IMR-90 (cell line): ENCODE measurements around the gene PMEPA1. TPM values are rescaled to one million over a fixed set of nuclear protein-coding genes. Genes with fewer than 3 reads are reported as not detected.

ENCODE experiments used
- ATAC-seq: fragments of 200-7000 bp; cut with Tn5 transposase; 2 replicates; pipeline ENCODE4 v1.9.1; 2020; ENCODE audit warnings: low read depth, mild to moderate bottlenecking, moderate library complexity
- BruUV-seq: library from RNA; stranded (reverse); fragments of 400-500 nt; replicated peaks from 2 replicates; lab custom pipeline; 2021; lab: Mats Ljungman, UMichigan
- CTCF ChIA-PET: fragments of 300-600 bp; formaldehyde crosslinking; extraction: SDS; loops from one replicate; lab custom pipeline; 2021; ENCODE audit warnings: antibody characterized with exemption; lab: Yijun Ruan, JAX
- POLR2A ChIA-PET: fragments of 300-600 bp; sonication (Branson Sonifier 250); formaldehyde crosslinking; loops from one replicate; lab custom pipeline; 2022; ENCODE audit warnings: antibody characterized with exemption; ENCODE audit not compliant: unreplicated experiment; lab: Charles Lee
- DNase-seq: peaks from one replicate; pipeline ENCODE4 v3.0.0; 2013
- H2AFZ ChIP-seq: replicated peaks from 2 replicates; pipeline ENCODE3; 2013; ENCODE audit warnings: low read length, mild to moderate bottlenecking; ENCODE audit not compliant: poor library complexity
- H2AK5ac ChIP-seq: 2 replicates; pipeline ENCODE4 v1.6.1; 2013; ENCODE audit warnings: low read depth, low read length, inconsistent platforms
- H2AK9ac ChIP-seq: replicated peaks from 2 replicates; pipeline ENCODE3; 2013; ENCODE audit warnings: mild to moderate bottlenecking, low read depth, low read length, moderate library complexity; ENCODE audit not compliant: poor library complexity
- H2BK120ac ChIP-seq: 2 replicates; pipeline ENCODE4 v1.6.1; 2013; ENCODE audit warnings: low read depth, low read length, inconsistent platforms
- H2BK15ac ChIP-seq: 3 replicates; pipeline ENCODE4 v1.6.1; 2013; ENCODE audit warnings: low read depth, low read length, inconsistent platforms
- H2BK20ac ChIP-seq: 2 replicates; pipeline ENCODE4 v1.6.1; 2013; ENCODE audit warnings: low read depth, mild to moderate bottlenecking, inconsistent platforms, low read length, moderate library complexity
- H2BK5ac ChIP-seq: 2 replicates; pipeline ENCODE4 v1.6.1; 2013; ENCODE audit warnings: mild to moderate bottlenecking, low read depth, low read length, inconsistent platforms; ENCODE audit not compliant: poor library complexity, severe bottlenecking
- H3K14ac ChIP-seq: replicated peaks from 2 replicates; pipeline ENCODE4 v1.6.1; 2013; ENCODE audit warnings: low read depth, low read length, inconsistent platforms
- H3K18ac ChIP-seq: 2 replicates; pipeline ENCODE4 v1.6.1; 2013; ENCODE audit warnings: low read depth, low read length, control low read depth
- H3K23ac ChIP-seq: 2 replicates; pipeline ENCODE4 v1.6.1; 2013; ENCODE audit warnings: low read depth, low read length, inconsistent platforms
- H3K27ac ChIP-seq: 2 replicates; pipeline ENCODE4 v1.5.1; 2013; ENCODE audit warnings: mild to moderate bottlenecking, control low read depth, low read length; ENCODE audit not compliant: insufficient read depth
- H3K27me3 ChIP-seq: 2 replicates; pipeline ENCODE4 v1.6.1; 2013; ENCODE audit warnings: low read length; ENCODE audit not compliant: control insufficient read depth, insufficient read depth
- H3K36me3 ChIP-seq: 2 replicates; pipeline ENCODE4 v1.6.1; 2013; ENCODE audit warnings: low read length, mixed read lengths; ENCODE audit not compliant: control insufficient read depth, insufficient read depth
- H3K4ac ChIP-seq: 2 replicates; pipeline ENCODE4 v1.6.1; 2013; ENCODE audit warnings: low read depth, low read length, inconsistent platforms
- H3K4me1 ChIP-seq: 2 replicates; pipeline ENCODE4 v1.6.1; 2013; ENCODE audit warnings: low read length, mixed read lengths; ENCODE audit not compliant: control insufficient read depth, insufficient read depth
- H3K4me2 ChIP-seq: 2 replicates; pipeline ENCODE4 v1.6.1; 2013; ENCODE audit warnings: low read depth, mild to moderate bottlenecking, control low read depth, low read length, moderate library complexity
- H3K4me3 ChIP-seq: 2 replicates; pipeline ENCODE4 v1.5.1; 2013; ENCODE audit warnings: low read depth, mild to moderate bottlenecking, control low read depth, low read length, moderate library complexity; ENCODE audit not compliant: insufficient read depth
- H3K56ac ChIP-seq: 2 replicates; pipeline ENCODE4 v1.6.1; 2013; ENCODE audit warnings: low read length, inconsistent platforms; ENCODE audit not compliant: insufficient read depth; ENCODE audit errors: extremely low read depth
- H3K79me1 ChIP-seq, 2 experiments: 2 replicates each; pipeline ENCODE4 v1.6.1; 2013; ENCODE audit warnings: low read length in 2 of 2, inconsistent platforms in 1 of 2, low read depth in 1 of 2
- H3K9ac ChIP-seq: 2 replicates; pipeline ENCODE4 v1.6.1; 2013; ENCODE audit warnings: low read depth, low read length, control low read depth
- H3K9me1 ChIP-seq: 2 replicates; pipeline ENCODE4 v1.6.1; 2013; ENCODE audit warnings: low read length, inconsistent platforms; ENCODE audit not compliant: insufficient read depth
- H3K9me3 ChIP-seq: 2 replicates; pipeline ENCODE4 v1.6.1; 2013; ENCODE audit warnings: low read length; ENCODE audit not compliant: control insufficient read depth, insufficient read depth
- H4K20me1 ChIP-seq: 2 replicates; pipeline ENCODE4 v1.6.1; 2013; ENCODE audit warnings: low read length, inconsistent platforms; ENCODE audit not compliant: insufficient read depth
- H4K5ac ChIP-seq: 2 replicates; pipeline ENCODE4 v1.6.1; 2013; ENCODE audit warnings: mild to moderate bottlenecking, low read depth, low read length, control low read depth
- H4K8ac ChIP-seq, 2 experiments: 2 replicates each; pipeline ENCODE4 v1.6.1; 2013; ENCODE audit warnings: low read depth in 2 of 2, low read length in 2 of 2, control low read depth in 1 of 2, inconsistent platforms in 1 of 2
- H4K91ac ChIP-seq: 2 replicates; pipeline ENCODE4 v1.6.1; 2013; ENCODE audit warnings: low read depth, low read length, inconsistent platforms; ENCODE audit not compliant: insufficient read depth
- MAFK ChIP-seq: IDR thresholded peaks from 2 replicates; pipeline ENCODE4 v1.6.1; 2012; ENCODE audit warnings: low read depth, low read length, improper control_type of control experiment
- SMC3 ChIP-seq: fragments of 150-350 bp; IDR thresholded peaks from 2 replicates; pipeline ENCODE4 v1.6.1; 2016; ENCODE audit warnings: low read depth, mild to moderate bottlenecking, antibody characterized with exemption, low read length, moderate library complexity
- WGBS, 2 experiments: methylation state at CpG; one replicate each; pipeline versions ENCODE4 v1.1.5 to v1.1.7; 2013; ENCODE audit warnings: missing lambda C conversion rate in 2 of 2; ENCODE audit not compliant: insufficient read length in 1 of 2; ENCODE audit errors: extremely low coverage in 2 of 2; 5-methylcytosine and 5-hydroxymethylcytosine counted together
- dilution Hi-C: fragments of 300-500 bp; cut with HindIII; formaldehyde crosslinking; loops from one replicate; pipeline ENCODE4 v1.14.3; 2018; ENCODE audit warnings: low sequenced_read_pairs; ENCODE audit not compliant: unreplicated experiment
- in situ Hi-C: fragments of 300-500 bp; cut with MboI; formaldehyde crosslinking; loops from 3 replicates; pipeline ENCODE4 v1.14.3; 2019; ENCODE audit warnings: low sequenced_read_pairs, inconsistent platforms, mixed read lengths
- intact Hi-C: fragments of 100-400 bp; cut with micrococcal nuclease; formaldehyde crosslinking; loops from 2 replicates; pipeline ENCODE4 v1.10.0; 2022
- polyA plus RNA-seq, 3 experiments: library from polyadenylated mRNA; depleted of rRNA; stranded (reverse); fragments of >200 nt; gene quantifications; 2 replicates each; pipeline ENCODE4 v1.2.3, GENCODE V29; 2012; ENCODE audit warnings: low replicate concordance in 1 of 3
- total RNA-seq: library from RNA; depleted of rRNA; stranded (reverse); fragments of >200 nt; gene quantifications from 2 replicates; pipeline ENCODE4 v1.2.3, GENCODE V29; 2012

PMEPA1 gene
- total and polyA plus RNA-seq, 2 of the 4 experiments (the other 2 are of a cell fraction) = 2.0 to 6.9 TPM

DNA sequence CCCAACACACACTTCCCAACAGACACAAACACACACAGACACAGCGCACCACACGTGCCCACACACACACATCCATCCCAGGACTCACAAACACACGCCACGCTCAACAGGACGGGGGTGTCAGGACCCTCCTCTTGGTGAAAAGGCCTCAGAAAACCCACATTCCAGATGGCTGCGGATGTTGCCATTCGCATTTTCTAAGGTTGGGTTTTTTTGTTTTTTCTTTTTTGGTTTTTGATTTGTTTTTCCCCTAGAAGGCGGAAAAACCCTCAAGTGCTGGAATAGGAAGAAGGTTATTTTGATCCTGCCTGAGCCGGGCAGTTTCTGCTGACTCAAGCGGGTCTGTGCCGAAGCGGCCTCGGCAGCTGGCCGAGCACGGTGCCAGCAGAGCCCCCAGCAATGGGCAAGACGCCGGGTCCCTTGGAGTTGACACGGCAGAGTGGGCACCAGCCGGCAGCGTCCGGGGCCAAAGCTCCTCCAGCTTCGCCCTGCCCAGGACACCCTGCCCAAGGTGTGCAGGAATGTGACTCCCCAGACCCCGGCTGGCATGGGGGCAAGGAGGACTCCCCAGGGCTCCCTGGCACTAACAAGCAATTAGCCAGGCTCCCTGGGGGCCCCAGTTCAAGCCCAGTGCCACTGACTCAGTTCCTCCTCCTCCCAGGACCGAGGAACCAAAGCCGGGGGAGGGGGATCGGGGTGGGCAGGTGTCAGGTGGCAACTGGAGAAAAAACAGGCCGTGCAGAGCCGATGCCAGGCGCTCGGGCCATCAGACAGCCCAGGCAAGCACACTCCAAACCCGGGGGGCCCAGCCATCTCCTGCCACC lies 48.7 kb downstream of the PMEPA1 start:
- Histone ChIP-seq H3K23ac (no peak overlapping the region), H2BK15ac (no peak overlapping the region), H2AK9ac (no peak overlapping the region), H4K5ac (no peak overlapping the region), H3K14ac (no peak overlapping the region), H2BK120ac (no peak overlapping the region), H3K27ac (no peak overlapping the region), H4K8ac (no peak overlapping the region), H2BK5ac (no peak overlapping the region), H2AFZ (no peak overlapping the region), H3K4me1 (no peaks in the 10 kb centered on the region), H3K4me2 (no peak overlapping the region), H3K27me3 (no peaks in the 10 kb centered on the region), H3K4ac (no peak overlapping the region), H3K4me3 (no peak overlapping the region), H3K36me3 (peaks cover 13% of the 10 kb centered on the region), H2AK5ac (no peak overlapping the region; the same call in 1 of the 2 replicates), H3K56ac (no peak overlapping the region), H2BK20ac (no peak overlapping the region), H3K79me1 (peaks cover 6 to 10% of the 10 kb centered on the region in 2 experiments; a peak in 2 of 4 replicates), H4K91ac (no peak overlapping the region), H3K9me1 (peaks cover 3% of the 10 kb centered on the region; the same call in 1 of the 2 replicates), H3K9ac (no peak overlapping the region), H4K20me1 (peaks cover 42% of the 10 kb centered on the region), H3K9me3 (no peaks in the 10 kb centered on the region), H3K18ac (no peak overlapping the region)
- POLR2A ChIA-PET = no interaction called here
- BruUV-seq = no TSS peak
- CTCF ChIA-PET = interaction anchor here (0.7 kb wide), 1 partner anchor 37 kb away, joined by 3 read pairs; no protein-coding TSS in a partner anchor
- 0 out of 2 replicates have a peak, but pooled peaks have one; percentile 5 for TF ChIP-seq MAFK
- no peak for TF ChIP-seq SMC3
- intact Hi-C loops (no loop called here), dilution Hi-C loops (no loop called here), in situ Hi-C loops (no loop called here)
- ATAC-seq (no peak), DNase-seq (no peak)
- 48% methylated on average over 5 of the region's 31 CpGs; no CpG with 5 or more reads in 1 of the 2 experiments for WGBS, 2 experiments
